Measurements from ENCODE around the gene TENT4A.

The TENT4A gene

GRCh38 chr5:6750142-6750840 is 37.1 kb downstream of the TENT4A start:
- DNase-seq (ENCODE audit: extremely low read depth, low read depth) = no peak
- TF ChIP-seq CTCF (IDR thresholded peaks at IDR 0.05; ENCODE audit: low read depth, low read length) = no peak

- TF ChIP-seq CTCF (IDR thresholded peaks at IDR 0.05; ENCODE audit: low read depth, low read length) = no peak
- DNase-seq (ENCODE audit: extremely low read depth, low read depth) = no peak
These were observed 37.9 kb downstream of the TENT4A start for GRCh38 chr5:6750951-6751685.

GRCh38 chr5:6752236-6752635 is 39.0 kb downstream of the TENT4A start:
- no peak for TF ChIP-seq CTCF (IDR thresholded peaks at IDR 0.05; ENCODE audit: low read depth, low read length)
- DNase-seq (ENCODE audit: extremely low read depth, low read depth) = no peak

- no peak for DNase-seq (ENCODE audit: extremely low read depth, low read depth)
These were observed 39.5 kb downstream of the TENT4A start for GRCh38 chr5:6752782-6753181.

GRCh38 chr5:6753851-6754250 is 40.6 kb downstream of the TENT4A start:
- DNase-seq (ENCODE audit: extremely low read depth, low read depth) = no peak
- no peak for TF ChIP-seq CTCF (IDR thresholded peaks at IDR 0.05; ENCODE audit: low read depth, low read length)

More at GRCh38 chr5:6752782-6753181, 39.5 kb downstream of the TENT4A start:
- no peak for TF ChIP-seq CTCF (IDR thresholded peaks at IDR 0.05; ENCODE audit: low read depth, low read length)

GRCh38 chr5:6754766-6755165 is 41.5 kb downstream of the TENT4A start:
- DNase-seq (ENCODE audit: extremely low read depth, low read depth) = no peak
- no peak for TF ChIP-seq CTCF (IDR thresholded peaks at IDR 0.05; ENCODE audit: low read depth, low read length)

GRCh38 chr5:6755519-6755918 is 42.3 kb downstream of the TENT4A start:
- no peak for TF ChIP-seq CTCF (IDR thresholded peaks at IDR 0.05; ENCODE audit: low read depth, low read length)
- DNase-seq (ENCODE audit: extremely low read depth, low read depth) = no peak

All from AG09319 (cell line).